ENCODE results near the gene PSMD14.

Gene PSMD14

DNA sequence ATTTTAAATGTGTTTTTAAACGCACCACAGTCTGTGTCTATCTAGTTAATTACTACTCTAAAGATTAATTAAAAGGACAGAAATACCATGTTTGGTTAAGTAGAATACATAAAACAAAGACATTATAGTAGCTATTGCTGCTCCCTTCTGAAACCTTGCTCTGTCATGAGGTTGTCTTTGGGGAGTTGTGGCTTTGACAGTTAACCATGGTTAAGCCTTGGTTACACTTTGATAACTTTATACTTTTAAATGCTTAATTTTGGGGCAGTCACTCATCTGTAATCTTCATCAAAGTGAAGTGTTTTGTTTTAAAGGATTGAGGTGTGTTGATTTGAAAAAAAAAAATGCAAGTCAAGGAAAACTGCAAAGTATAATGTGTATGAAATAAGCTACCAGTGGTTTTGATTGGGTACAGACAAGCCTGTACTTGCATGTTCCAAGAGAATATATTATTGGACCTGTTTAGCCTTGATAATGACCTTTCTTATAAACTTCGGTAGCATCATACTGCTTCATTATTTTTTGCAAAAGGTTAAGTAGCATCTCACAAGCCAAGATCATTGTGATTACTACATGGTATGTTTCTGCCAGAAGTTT is 78.1 kb downstream of the PSMD14 start:
- DNase-seq: no peak

DNA sequence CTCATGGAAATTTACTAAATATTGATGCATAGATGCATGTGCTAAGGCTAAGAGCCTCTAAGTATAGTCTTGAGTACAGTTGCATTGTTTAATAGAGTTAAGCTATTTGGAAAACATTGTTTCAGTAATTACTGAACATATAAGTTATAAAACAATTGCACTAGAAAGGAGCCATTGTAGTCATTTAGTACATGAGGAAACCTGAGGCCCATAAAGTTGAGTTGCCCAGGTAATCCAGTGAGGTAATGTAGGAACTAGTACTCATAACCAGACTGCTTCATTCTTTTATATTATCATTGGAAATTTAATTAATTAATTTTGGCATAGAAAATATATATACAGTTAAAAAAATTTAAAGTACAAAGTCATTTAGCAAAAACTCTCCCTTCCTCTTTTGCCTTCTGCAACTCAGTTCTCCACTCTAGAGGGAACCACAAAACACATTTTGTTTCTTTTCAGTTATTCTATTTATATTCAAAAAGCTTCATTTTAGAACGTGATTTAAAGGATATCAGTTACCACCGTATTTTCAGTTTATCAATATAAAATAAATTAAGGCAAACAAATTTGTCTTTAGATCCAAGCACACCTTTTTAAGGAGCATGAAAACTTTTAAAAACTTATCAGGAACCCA is 80.0 kb downstream of the PSMD14 start:
- DNase-seq: no peak

DNA sequence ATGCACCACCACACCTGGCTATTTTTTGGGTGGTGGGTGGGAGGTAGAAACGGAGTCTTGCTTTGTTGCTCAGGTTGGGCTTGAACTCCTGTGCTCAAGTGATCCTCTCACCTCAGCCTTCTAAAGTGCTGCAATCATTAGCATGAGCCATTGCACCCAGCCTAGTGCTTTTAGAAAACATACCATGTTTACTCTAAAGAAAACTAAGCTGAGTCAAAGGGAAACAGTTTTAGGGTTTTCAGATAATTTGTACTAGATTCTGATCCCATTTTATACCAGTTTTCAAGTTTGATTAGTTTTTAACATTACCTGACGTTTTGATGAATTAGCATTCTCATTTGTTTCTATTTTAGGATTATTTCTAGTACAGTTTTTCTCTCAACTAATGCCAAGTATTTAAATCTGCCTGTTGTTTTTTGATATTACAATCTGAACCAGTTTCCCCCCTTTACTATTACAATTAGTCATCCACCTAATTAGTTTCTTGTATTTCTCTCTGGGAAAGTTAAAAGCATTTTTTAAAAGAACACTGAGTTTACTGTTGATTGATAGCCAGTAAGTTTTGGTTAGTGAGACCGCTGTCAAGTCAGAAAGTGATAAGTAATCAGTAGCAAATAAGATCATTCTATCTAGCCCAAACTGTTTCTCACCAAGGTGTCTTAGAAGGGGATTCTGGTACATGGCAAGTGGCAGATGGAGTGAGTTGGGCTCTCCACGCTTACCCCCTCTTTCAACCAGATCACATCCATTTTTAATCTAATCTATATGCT is 83.7 kb downstream of the PSMD14 start:
- no peak for DNase-seq

DNA sequence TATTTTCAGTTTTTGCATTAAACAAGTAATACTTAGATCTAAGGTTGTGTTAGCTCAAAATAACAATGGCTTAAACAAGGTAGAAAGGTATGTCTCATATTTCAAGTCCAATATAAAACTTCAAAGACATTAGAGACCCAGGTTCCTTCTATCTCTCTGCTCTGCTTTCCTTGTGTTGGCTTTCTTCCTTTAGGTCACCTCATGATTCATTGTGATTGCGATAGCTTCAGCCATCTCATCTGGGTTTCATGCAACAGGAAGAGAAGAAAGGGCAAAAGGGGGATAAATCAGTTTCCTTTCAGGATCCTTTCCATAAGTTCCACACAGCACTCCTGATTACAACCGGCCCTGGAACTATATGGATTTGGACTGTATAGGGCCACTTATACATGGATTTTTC is 91.9 kb downstream of the PSMD14 start:
- DNase-seq: no peak

DNA sequence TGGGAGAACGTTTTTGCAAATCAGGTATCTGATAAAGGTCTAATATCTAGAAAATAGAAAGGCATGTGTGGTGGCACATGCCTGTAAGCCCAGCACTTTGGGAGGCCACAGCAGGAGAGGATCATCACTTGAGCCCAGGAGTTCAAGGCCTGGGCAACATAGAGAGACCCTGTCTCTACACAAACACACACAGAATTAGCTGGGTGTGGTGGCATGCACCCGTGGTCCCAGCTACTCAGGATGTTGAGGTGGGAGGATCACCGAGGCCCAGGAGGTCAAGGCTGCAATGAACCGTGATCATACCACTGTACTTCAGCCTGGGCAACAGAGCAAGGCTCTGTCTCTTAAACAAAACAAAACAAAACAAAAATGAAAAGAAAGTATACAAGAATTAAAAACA is 94.1 kb downstream of the PSMD14 start:
- no peak for DNase-seq

DNA sequence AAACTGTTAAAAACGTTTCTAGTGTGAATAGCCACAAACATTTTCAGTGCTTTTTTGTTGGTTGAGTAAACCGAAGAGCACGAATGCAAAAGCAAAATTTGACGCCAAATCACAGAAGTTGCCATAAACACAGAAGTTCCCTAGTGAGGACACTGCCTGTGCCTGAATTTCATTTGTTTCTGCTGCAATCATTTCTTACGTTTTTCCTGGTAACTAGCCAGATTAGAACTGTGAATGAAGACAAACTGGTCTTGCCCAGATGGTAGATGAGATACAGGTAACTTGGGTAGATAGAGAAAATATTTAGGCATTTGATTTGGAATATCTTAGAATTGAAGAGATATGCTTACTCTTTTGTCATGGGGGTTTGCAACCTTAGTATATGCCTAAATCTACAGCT is 98.1 kb downstream of the PSMD14 start:
- no peak for DNase-seq

DNA sequence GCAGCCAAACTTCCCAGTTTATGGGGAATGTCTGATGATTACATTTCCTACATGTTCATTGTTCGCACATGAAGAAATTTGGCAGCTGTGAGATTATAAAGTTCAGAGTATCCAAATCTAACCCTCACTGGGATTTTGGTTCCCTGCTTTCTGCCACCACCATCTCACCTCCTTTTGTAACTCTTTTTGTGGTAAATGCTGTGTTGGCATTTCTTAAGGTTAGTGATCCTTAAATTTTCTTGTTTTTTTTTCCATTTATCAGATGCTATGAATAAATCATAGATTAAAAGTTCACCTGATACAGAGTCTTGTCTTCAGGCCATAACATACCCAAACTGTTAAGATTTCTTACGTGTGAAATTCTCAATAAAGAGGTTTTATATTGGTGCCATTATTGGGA is 99.4 kb downstream of the PSMD14 start:
- no peak for DNase-seq

DNA sequence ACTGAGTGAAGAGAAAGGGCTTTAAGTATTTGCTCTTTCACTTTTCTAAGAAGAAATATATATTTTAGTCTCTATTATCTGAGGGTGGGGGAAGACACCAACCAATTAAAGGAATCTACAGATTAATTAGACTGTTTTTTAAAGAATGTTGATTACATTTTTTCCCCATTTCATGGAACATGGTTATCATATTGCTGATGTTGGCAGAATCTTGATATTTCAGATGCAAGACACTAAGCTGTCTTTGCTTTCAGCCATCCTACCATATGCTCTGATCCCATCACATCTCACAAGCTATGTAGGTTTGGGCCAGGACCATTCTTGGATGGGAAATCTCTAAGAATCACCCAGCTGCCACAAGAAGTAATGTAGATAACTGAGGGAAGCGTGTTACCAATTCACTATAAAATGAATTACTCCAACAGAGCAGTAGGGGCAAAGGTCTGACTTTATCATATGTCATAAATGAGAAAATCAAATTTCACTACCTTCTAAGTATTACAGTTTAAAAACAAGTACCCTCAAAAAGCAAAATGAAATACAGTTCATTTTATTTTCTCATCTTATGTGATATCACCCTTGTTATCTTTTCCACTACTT is 101.2 kb downstream of the PSMD14 start:
- DNase-seq: no peak

DNA sequence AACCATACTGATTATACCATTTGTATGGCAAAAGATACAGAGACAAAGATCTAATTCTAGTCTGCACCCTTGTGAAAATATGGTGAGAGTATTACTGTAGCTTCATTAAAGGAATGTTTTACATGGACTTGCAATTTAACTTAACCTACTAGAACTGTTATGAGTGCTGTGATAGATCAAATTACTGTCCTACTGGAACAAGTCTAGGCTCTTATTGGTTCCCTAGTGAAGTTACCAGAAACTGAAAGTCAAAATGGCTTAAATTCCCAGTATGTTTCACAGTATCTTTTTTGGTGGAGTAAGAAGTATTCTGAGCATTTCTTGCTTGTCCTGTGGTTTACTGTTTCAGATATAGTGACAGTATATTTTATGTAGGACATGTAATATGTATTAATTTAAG is 104.1 kb downstream of the PSMD14 start:
- DNase-seq: no peak

DNA sequence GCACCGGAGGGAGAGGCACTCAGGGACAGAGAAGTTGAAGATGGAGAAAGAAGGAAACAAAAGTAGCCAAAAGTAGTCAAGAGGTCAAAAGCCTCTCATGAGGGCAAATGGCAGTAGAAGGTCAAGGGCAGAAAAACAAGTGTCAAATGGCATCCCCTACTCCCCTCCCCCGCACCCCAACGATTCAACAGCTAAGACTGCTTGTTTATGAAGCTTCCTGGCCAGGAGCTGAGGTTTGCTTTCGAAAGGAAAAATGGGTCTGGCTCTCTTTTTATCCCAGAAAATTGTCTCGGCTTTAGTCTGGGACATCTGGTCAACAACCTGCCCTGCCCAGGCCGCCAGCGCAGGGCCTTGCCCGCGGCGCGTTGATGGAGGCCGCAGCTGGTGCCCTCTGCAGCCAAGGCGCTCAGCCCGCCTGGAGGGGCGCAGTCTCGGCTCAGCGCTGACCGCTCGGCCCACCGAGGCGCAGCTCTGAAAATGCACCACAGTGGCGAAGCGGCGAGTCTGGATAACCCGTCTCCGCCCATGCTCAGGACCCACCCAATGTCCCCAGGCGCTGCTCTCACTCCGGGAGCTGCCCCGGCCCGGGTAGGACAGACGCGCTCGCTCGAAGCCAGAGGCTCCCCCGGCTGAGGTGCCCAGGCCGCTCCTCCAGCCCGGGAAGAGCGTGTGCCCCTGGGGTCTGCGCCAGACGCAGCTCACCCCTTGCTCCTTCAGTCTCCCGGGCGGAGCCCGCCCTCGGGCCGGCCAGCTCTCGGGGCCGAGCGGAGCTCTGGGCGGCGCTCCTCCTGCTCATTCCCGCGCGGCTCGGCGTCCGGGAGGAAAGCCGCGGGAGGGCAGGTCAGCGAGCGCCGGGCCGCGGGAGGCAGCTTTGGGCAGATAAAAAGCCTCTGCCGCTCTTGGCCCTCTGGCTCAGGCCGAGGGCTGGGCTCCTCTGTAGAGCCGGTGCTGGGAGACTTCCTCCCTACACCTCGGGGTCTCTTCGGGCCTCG is 106.1 kb downstream of the PSMD14 start:
- DNase-seq: peak; percentile 47

DNA sequence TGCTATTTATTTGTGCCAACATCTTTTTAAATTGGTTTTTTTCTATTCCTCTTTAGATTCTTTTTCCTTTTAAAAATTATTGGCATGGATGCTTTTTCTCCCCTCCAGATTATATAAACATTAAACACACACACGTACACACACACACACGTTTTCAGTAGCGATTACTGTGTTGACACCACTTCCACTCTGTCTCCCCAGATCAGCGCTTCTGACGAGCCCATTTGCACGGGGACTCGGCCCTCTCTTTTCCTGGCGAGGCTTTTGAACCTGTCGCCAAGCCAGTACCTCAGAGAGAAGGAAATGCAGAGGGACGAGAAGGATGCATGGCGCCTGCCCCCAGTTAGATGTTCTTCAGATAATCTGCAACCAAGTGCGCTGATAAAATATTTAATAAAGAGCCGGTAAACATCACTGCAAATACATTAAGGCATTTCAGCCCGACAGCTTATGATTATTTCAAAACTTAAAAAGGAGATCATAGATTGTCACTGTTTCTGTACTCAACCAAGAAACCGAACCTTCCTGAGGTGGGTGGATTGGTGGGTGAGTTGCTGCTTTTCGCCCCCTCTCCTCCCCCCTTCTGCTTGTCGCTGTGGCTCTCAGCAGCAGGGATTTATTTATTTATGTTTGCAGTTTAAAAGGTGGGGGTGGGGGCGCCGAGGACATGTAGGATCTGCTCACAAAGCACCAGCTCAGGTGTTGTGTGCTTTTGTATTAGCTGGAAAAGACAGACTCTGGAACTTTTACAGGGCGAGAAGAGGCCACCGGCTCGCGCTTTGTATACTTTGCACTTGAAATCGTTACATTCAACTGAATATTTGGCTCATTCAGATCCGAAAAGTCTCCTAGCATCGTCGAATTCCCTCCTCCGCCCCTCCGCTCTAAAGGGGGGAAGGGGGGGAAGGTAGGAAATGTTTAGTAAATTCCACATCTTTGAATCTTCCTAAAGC is 107.1 kb downstream of the PSMD14 start:
- DNase-seq: peak; percentile 47

DNA sequence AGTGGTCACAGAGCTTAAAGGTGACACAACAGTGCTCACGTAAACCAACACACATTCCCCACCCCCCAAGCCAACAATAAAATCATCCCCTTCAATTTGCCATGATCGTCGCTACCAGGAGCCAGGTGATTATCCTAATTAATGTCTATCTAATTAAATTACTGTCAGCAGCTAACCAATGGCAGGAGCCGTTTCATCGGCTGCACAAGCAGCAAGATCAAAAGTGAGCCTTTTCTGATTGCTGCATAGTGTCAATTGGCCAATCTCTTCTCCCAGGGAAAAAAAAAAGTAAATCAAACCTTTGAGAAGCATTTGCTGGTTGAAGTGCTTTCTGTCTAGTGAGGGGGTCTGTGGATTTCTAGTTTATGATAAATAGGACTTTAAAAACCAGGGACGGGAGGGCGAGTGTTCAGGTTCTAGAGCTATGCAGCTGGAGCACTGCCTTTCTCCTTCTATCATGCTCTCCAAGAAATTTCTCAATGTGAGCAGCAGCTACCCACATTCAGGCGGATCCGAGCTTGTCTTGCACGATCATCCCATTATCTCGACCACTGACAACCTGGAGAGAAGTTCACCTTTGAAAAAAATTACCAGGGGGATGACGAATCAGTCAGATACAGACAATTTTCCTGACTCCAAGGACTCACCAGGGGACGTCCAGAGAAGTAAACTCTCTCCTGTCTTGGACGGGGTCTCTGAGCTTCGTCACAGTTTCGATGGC is 107.9 kb downstream of the PSMD14 start, which contains the start of gene TBR1:
Gene TBR1 (plus strand): TSS at position 311 of the 721 bp plus-strand sequence. CDS start 114 bp downstream, at position 425.
- DNase-seq: peak; percentile 66

DNA sequence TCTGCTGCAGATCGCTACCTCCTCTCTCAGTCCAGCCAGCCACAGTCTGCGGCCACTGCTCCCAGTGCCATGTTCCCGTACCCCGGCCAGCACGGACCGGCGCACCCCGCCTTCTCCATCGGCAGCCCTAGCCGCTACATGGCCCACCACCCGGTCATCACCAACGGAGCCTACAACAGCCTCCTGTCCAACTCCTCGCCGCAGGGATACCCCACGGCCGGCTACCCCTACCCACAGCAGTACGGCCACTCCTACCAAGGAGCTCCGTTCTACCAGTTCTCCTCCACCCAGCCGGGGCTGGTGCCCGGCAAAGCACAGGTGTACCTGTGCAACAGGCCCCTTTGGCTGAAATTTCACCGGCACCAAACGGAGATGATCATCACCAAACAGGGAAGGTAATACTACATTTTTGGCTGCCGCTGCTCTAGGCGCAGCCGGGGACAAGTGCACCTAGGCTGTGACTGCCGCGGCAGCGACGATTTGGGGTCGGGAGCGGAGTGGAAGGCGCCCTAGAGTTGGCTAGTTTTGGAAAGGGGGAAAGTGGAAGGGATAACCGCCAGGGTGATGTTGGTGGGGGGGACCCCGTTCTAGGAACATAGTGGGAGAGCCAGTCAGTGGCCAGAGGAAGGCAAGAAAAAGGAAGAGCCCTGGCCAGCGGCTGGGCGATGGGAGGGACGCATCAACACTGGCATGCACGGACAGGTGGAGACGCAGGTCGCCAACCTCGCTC is 108.6 kb downstream of the PSMD14 start:
- DNase-seq: peak; percentile 55

DNA sequence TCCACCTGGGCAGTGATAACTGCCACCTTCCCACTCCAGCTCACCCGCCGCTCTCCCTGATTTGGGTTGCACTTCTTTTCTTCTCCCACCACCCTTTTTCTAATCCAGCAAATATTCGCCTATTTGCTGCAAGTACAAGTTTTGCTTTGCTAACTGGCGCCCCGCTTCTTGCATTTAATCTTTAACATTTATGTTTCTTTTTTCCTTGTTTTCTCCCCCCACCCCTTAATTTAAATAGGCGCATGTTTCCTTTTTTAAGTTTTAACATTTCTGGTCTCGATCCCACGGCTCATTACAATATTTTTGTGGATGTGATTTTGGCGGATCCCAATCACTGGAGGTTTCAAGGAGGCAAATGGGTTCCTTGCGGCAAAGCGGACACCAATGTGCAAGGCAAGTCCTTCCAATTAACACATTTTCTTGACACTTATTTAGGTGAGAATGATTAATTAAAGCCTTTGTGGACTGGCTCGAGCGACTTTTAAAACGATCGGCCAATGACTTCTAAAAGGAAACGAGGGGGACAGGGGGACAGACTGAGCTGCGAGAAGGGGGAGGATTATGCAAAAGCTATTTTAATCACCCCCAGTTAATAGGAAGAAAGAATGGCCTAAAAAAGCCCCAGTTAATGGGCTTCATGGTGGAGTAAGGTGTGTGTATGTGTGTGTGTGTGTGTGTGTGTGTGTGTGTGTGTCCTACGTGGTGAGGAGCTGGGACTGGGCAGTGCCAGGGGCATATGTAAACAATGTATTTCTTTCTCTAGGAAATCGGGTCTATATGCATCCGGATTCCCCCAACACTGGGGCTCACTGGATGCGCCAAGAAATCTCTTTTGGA is 109.4 kb downstream of the PSMD14 start:
- DNase-seq: no peak

DNA sequence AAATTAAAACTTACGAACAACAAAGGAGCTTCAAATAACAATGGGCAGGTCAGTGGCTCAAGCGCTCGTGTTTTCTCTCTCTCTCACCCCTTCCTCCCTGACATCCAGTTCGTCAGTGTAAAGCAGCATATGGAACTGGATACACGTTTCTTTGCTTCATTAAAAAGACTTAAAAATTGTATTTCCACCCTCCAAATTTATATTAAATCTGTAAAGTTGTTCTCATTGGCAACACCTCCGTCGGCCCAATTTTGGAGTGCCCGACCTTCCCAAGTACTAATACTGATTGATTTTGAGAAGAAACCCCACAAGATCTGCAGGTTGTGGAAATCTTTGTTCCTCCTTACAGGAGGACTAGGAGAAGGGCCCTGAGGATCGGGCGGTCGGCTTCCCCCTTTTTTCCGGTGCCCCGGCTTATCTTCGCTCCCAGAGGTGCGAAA is 110.1 kb downstream of the PSMD14 start:
- DNase-seq: no peak

DNA sequence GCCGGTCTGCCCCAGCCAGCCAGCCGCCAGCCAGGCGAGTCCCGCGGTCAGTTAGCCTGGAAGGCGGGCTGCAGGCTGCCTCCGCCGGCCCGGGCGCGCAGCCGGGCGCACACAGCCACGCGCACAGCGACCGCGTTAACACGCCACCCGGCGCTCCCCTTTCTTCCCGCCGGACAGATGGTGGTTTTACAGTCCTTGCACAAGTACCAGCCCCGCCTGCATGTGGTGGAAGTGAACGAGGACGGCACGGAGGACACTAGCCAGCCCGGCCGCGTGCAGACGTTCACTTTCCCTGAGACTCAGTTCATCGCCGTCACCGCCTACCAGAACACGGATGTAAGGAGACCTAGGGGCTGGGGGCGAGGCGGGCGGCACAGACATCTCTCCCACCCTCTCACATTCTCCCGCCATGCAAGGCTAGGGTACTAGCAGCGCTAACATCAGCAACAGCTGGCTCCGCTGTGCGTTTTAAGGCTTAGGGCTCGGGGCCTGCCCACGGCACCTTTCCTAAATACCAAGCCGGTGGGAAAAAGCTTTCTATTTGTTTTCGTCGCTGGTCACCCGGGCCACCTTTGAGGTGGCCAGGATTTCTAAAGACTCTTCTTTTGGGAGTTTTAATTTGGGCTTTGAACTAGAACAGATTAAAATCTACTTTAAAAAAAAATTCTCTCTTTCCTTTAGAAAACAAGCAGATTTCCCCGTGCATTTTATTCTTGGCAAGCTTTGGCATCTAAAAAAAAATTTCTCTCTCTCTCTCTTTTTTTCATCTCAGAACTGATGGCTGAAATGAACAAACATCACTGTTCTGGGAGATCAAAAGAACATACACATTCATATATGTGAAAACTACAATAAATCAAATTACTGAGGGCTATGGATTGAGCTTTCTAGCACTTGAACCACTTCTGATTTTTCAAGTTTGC is 110.8 kb downstream of the PSMD14 start:
- no peak for DNase-seq

DNA sequence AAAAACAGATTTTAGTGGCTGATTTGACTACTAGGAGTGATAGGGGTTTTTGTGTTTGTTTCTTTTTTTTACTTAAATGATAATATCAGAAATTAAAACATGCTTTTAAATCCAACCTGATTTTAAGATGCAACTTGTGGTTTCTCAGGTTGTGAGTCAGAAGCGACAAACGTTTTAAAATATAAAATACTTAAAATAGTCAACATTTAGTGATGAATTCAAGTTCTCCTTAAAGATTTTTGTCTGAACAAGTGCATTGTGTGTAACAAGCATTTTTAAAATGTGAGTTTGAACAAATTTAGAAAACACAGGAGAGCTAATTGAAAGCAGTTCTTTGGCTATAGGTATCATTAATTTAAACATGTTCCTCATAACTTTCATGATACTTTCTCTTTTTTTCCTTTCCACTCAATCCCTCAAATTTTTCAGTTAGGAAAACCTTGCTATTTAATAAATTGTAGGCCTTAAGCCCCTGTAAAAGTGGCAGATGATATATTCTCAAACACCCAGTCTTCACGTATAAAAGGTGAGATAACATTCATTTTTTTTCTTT is 111.5 kb downstream of the PSMD14 start:
- no peak for DNase-seq

All from NCI-H748 treated with DMSO at 0.1 percent for 48 hours (cell line).